Neural cell (in vitro differentiated cells): Measurements from ENCODE around the gene IL23R. TPM values are rescaled to one million over a fixed set of nuclear protein-coding genes. Genes with fewer than 3 reads are reported as not detected.

ENCODE experiments used
- H2AFZ ChIP-seq: fragments of 200-600, 300-800 bp; sonication (generic), shearing (Covaris generic); 2 replicates; pipeline ENCODE4 v1.6.0; 2014; ENCODE audit warnings: low read depth, mild to moderate bottlenecking, antibody characterized with exemption, low read length, moderate library complexity
- H3F3A ChIP-seq: fragments of 200-600 bp; shearing (Covaris generic); 2 replicates; pipeline ENCODE4 v1.6.1; 2016; ENCODE audit warnings: mild to moderate bottlenecking, moderate library complexity, mixed read lengths, antibody characterized with exemption, low read length; ENCODE audit not compliant: insufficient read depth, poor library complexity, severe bottlenecking
- H3K27ac ChIP-seq: fragments of 200-600, 300-800 bp; sonication (generic), shearing (Covaris generic); 2 replicates; pipeline ENCODE4 v1.5.1; 2014; ENCODE audit warnings: mild to moderate bottlenecking, low read length, moderate library complexity
- H3K27me3 ChIP-seq: fragments of 300-800, 200-600 bp; sonication (generic), shearing (Covaris generic); 2 replicates; pipeline ENCODE4 v1.6.0; 2014; ENCODE audit warnings: mild to moderate bottlenecking, low read depth, low read length, moderate library complexity; ENCODE audit not compliant: insufficient read depth
- H3K36me3 ChIP-seq: fragments of 300-800, 200-600 bp; sonication (generic), shearing (Covaris generic); 2 replicates; pipeline ENCODE4 v1.5.1; 2014; ENCODE audit warnings: mild to moderate bottlenecking, antibody characterized with exemption, low read length, moderate library complexity; ENCODE audit not compliant: insufficient read depth
- H3K4me2 ChIP-seq: fragments of 300-800, 200-600 bp; sonication (generic), shearing (Covaris generic); 2 replicates; pipeline ENCODE4 v1.6.0; 2014; ENCODE audit warnings: mild to moderate bottlenecking, low read length
- H3K4me3 ChIP-seq: fragments of 300-800, 200-600 bp; sonication (generic), shearing (Covaris generic); 2 replicates; pipeline ENCODE4 v1.5.1; 2014; ENCODE audit warnings: mild to moderate bottlenecking, low read length, moderate library complexity
- H3K79me2 ChIP-seq: fragments of 200-600 bp; shearing (Covaris generic); replicated peaks from 2 replicates; pipeline ENCODE4 v1.6.0; 2014; ENCODE audit warnings: mild to moderate bottlenecking, low read length, moderate library complexity; ENCODE audit not compliant: insufficient read depth
- H3K9ac ChIP-seq: fragments of 300-800, 200-600 bp; sonication (generic), shearing (Covaris generic); 2 replicates; pipeline ENCODE4 v1.6.1; 2016; ENCODE audit warnings: mild to moderate bottlenecking, low read length, mixed read lengths
- H3K9me2 ChIP-seq: fragments of 200-600 bp; shearing (Covaris generic); 2 replicates; pipeline ENCODE4 v1.6.1; 2016; ENCODE audit warnings: mild to moderate bottlenecking, low read length, mixed read lengths; ENCODE audit not compliant: insufficient read depth
- H3K9me3 ChIP-seq: fragments of 200-600, 300-800 bp; sonication (generic), shearing (Covaris generic); 2 replicates; pipeline ENCODE4 v1.6.1; 2016; ENCODE audit warnings: mild to moderate bottlenecking, mixed run types, low read length, moderate library complexity, mixed read lengths
- H4K20me1 ChIP-seq: fragments of 200-600 bp; shearing (Covaris generic); 2 replicates; pipeline ENCODE4 v1.6.1; 2016; ENCODE audit warnings: mild to moderate bottlenecking, mixed run types; ENCODE audit not compliant: insufficient read depth
- CTCF ChIP-seq: fragments of 450-650 bp; IDR thresholded peaks from 2 replicates; pipeline ENCODE4 v1.5.1; 2014; ENCODE audit warnings: antibody characterized with exemption, mild to moderate bottlenecking, moderate library complexity; ENCODE audit not compliant: poor library complexity, severe bottlenecking
- EP300 ChIP-seq: fragments of 450-650 bp; conservative IDR thresholded peaks from 2 replicates; pipeline ENCODE4 v1.6.1; 2014; ENCODE audit warnings: antibody characterized with exemption, mild to moderate bottlenecking, moderate library complexity; ENCODE audit not compliant: poor library complexity, severe bottlenecking
- EZH2 ChIP-seq: fragments of 200-600, 300-800 bp; shearing (Covaris generic), sonication (generic); IDR thresholded peaks from 2 replicates; pipeline ENCODE4 v1.6.1; 2014; ENCODE audit warnings: antibody characterized with exemption, low read length, borderline replicate concordance, mild to moderate bottlenecking; ENCODE audit not compliant: insufficient read depth, poor library complexity, severe bottlenecking
- MXI1 ChIP-seq: fragments of 450-650 bp; conservative IDR thresholded peaks from 2 replicates; pipeline ENCODE4 v1.6.1; 2014; ENCODE audit warnings: antibody characterized with exemption, mild to moderate bottlenecking; ENCODE audit not compliant: poor library complexity, severe bottlenecking
- POLR2AphosphoS5 ChIP-seq: IDR thresholded peaks from 2 replicates; pipeline ENCODE4 v1.6.1; 2012
- RAD21 ChIP-seq: fragments of 450-650 bp; conservative IDR thresholded peaks from 2 replicates; pipeline ENCODE4 v1.6.1; 2014; ENCODE audit warnings: antibody characterized with exemption, mild to moderate bottlenecking, moderate library complexity
- SMC3 ChIP-seq: fragments of 450-650 bp; conservative IDR thresholded peaks from 2 replicates; pipeline ENCODE4 v1.6.1; 2014; ENCODE audit warnings: antibody characterized with exemption, mild to moderate bottlenecking, moderate library complexity; ENCODE audit not compliant: poor library complexity
- TAF1 ChIP-seq: IDR thresholded peaks from 2 replicates; pipeline ENCODE4 v1.6.1; 2012; ENCODE audit warnings: low read depth
- polyA plus RNA-seq: library from polyadenylated mRNA; depleted of rRNA; stranded (reverse); fragments of >200 nt; gene quantifications from 2 replicates; pipeline ENCODE4 v1.2.3, GENCODE V29; 2014
- TF ChIP-seq, protein P1 (sequence below): IDR thresholded peaks from 2 replicates; pipeline ENCODE4 v1.6.1; 2012; ENCODE audit warnings: borderline replicate concordance

IL23R gene
- polyA plus RNA-seq, 1 donor from 2014 or later: not detected

DNA sequence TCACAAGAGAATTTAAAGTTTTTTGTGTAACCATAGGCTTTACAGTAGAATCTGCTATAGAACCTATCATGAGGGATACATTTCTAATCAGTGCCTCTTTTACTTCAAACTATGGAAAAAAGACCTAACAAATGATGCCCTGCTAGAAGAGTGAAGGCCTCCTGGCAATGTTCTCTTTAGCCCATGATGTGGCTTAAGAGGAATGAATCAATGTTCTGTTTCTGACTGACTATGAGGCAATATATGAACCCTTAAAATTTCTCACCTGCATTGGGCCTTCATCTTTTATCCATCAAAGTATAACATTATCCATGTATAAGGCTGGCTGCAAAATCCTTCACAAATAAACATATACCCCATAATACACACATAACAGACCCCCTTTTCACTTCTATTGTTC lies 75.8 kb downstream of the IL23R start:
- no peaks in the 10 kb centered on the region for H3K27me3 ChIP-seq
- TF ChIP-seq POLR2AphosphoS5: no peak
- TF ChIP-seq, protein P1, sequence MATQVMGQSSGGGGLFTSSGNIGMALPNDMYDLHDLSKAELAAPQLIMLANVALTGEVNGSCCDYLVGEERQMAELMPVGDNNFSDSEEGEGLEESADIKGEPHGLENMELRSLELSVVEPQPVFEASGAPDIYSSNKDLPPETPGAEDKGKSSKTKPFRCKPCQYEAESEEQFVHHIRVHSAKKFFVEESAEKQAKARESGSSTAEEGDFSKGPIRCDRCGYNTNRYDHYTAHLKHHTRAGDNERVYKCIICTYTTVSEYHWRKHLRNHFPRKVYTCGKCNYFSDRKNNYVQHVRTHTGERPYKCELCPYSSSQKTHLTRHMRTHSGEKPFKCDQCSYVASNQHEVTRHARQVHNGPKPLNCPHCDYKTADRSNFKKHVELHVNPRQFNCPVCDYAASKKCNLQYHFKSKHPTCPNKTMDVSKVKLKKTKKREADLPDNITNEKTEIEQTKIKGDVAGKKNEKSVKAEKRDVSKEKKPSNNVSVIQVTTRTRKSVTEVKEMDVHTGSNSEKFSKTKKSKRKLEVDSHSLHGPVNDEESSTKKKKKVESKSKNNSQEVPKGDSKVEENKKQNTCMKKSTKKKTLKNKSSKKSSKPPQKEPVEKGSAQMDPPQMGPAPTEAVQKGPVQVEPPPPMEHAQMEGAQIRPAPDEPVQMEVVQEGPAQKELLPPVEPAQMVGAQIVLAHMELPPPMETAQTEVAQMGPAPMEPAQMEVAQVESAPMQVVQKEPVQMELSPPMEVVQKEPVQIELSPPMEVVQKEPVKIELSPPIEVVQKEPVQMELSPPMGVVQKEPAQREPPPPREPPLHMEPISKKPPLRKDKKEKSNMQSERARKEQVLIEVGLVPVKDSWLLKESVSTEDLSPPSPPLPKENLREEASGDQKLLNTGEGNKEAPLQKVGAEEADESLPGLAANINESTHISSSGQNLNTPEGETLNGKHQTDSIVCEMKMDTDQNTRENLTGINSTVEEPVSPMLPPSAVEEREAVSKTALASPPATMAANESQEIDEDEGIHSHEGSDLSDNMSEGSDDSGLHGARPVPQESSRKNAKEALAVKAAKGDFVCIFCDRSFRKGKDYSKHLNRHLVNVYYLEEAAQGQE: no peak
- no peak for TF ChIP-seq CTCF
- no peak for TF ChIP-seq TAF1
- TF ChIP-seq MXI1: no peak
- no peak for TF ChIP-seq EP300
- TF ChIP-seq RAD21: no peak
- TF ChIP-seq EZH2: no peak
- TF ChIP-seq SMC3: no peak

DNA sequence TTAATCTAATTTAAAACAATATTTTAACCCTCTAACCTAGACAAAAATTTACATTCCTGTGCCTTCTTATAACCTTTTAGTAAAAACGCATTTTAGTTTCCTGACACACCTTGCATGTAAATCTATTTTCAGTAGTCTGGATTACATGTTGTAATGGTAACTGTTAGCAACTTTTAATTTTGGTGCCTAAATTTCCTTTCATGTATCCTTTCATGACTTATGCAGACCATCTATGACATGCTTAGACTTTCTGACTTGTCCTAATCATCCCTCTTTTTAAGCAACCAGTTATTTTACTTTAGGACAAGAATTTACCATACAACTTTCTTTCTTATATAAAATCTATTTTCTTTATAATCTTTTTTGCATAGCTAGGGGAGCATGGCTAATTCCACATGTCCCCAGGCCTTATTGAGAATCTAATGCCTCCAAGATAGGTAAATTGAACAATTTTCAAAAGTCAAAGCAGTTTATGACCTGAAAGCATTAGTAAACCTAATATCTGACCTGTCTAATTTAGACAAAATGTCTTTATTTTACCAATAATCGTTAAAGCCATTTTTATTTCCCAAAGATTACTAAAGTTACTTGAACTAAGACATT lies 83.9 kb downstream of the IL23R start:
- no peak overlapping the region for H3K9ac ChIP-seq
- no peak overlapping the region for H2AFZ ChIP-seq
- H3K4me3 ChIP-seq: no peak overlapping the region
- no peaks in the 10 kb centered on the region for H3K9me3 ChIP-seq
- TF ChIP-seq SMC3 (no peak), RAD21 (no peak), MXI1 (no peak), EZH2 (no peak), CTCF (no peak), POLR2AphosphoS5 (no peak), EP300 (no peak), TAF1 (no peak)
- TF ChIP-seq, protein P1: no peak
- H3K36me3 ChIP-seq: no peaks in the 10 kb centered on the region
- no peaks in the 10 kb centered on the region for H4K20me1 ChIP-seq
- H3K9me2 ChIP-seq: no peaks in the 10 kb centered on the region
- H3K79me2 ChIP-seq: no peaks in the 10 kb centered on the region
- no peaks in the 10 kb centered on the region for H3K27me3 ChIP-seq
- H3K27ac ChIP-seq: no peak overlapping the region
- H3K4me2 ChIP-seq: no peak overlapping the region
- no peaks in the 10 kb centered on the region for H3F3A ChIP-seq

More for the DNA sequence above, 75.8 kb downstream of the IL23R start:
- Histone ChIP-seq H3K9me3 (no peaks in the 10 kb centered on the region), H3K4me2 (no peak overlapping the region), H3K36me3 (no peaks in the 10 kb centered on the region), H3K4me3 (no peak overlapping the region), H2AFZ (no peak overlapping the region), H3F3A (no peaks in the 10 kb centered on the region), H4K20me1 (no peaks in the 10 kb centered on the region), H3K9ac (no peak overlapping the region), H3K27ac (no peak overlapping the region), H3K9me2 (no peaks in the 10 kb centered on the region), H3K79me2 (no peaks in the 10 kb centered on the region)
